A172 (cell line): ENCODE data around the gene TSSK3. TPM values are rescaled to one million over a fixed set of nuclear protein-coding genes. Genes with fewer than 3 reads are reported as not detected.

Source experiments
- DNase-seq: peaks from one replicate; pipeline ENCODE4 v3.0.0-alpha.2; 2015; ENCODE audit warnings: low spot score
- total RNA-seq: library from RNA; depleted of rRNA; stranded (reverse); fragments of >200 nt; shearing (Covaris generic); gene quantifications from 2 replicates; pipeline ENCODE4 v1.2.3, GENCODE V29; 2014; rRNA removed

The TSSK3 gene
- total RNA-seq, 1 experiment from 2014 or later, result 0.24 TPM

- peak; percentile 64 for DNase-seq
These were observed 38.7 kb downstream of the TSSK3 start for GRCh38 chr1:32400876-32401631.

DNA sequence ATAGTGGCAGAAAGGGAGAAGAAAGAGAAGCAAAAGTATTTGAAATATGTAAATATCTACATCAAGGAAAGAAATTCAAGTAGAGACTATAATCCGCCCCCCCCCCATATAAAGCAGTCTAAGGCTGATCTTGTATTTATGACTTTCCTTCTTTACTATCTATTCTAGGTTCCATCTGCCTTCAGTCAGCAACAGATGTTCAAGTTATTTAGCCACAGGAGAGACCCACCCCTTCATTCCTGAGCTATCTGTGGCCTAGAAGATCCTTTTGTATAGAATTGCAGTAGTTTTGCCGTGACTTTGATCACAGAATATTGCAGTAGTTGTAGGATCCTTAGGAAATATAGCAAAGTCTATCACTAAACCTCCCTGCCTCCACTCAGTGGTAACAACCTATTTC lies 42.6 kb downstream of the TSSK3 start:
- DNase-seq, result peak; percentile 27

- DNase-seq, result no peak
These were observed 43.5 kb downstream of the TSSK3 start for GRCh38 chr1:32405672-32406467.

- DNase-seq, result peak; percentile 60
These were observed 44.3 kb downstream of the TSSK3 start for GRCh38 chr1:32406629-32407111.

DNA sequence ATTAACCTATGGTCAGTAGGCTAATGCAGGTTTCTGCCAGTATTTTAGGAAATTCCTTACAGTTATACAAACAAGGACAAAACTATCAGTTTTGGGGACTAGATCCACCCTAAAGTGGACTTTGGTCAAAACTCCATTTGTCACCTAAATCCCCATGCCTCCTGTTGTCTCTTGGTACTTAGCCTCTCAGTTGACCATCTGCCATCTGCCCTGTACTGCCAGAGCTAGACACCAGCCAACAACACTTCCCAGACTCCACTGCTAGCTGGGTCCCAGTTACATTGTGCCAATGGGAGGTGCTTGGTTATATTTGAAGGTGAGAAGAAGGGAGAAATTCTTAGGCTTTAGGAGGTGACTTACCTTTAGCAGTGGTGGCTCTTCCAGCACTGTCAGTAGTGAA lies 48.9 kb downstream of the TSSK3 start:
- no peak for DNase-seq

- DNase-seq, result peak; percentile 63
These were observed 51.3 kb downstream of the TSSK3 start for GRCh38 chr1:32413507-32414185.

Other genes with a start within 250 kb of the TSSK3 start
- 22.1 and 24.6 TPM in 2 replicates for gene TXLNA, start 182.9 kb upstream of the TSSK3 start, total RNA-seq
- 5.7 and 9.1 TPM in 2 replicates for gene CCDC28B, start 161.9 kb upstream of the TSSK3 start, total RNA-seq
- 0.45 TPM in 1 of 2 replicates, not detected in the other for gene IQCC, start 156.9 kb upstream of the TSSK3 start, total RNA-seq
- not detected in 2 replicates for gene DCDC2B, start 153.4 kb upstream of the TSSK3 start, total RNA-seq
- gene TMEM234, start 140.2 kb upstream of the TSSK3 start, total RNA-seq, result 3.6 and 5.5 TPM in 2 replicates
- 283 and 299 TPM in 2 replicates for gene EIF3I, start 140.1 kb upstream of the TSSK3 start, total RNA-seq
- gene FAM167B, start 115.3 kb upstream of the TSSK3 start, total RNA-seq, result 5.8 and 8.5 TPM in 2 replicates
- not detected in 2 replicates for gene LCK, start 111.3 kb upstream of the TSSK3 start, total RNA-seq
- gene HDAC1, start 70.5 kb upstream of the TSSK3 start, total RNA-seq, result 61.0 and 61.8 TPM in 2 replicates
- 91.0 and 91.1 TPM in 2 replicates for gene MARCKSL1, start 26.3 kb upstream of the TSSK3 start, total RNA-seq
- gene FAM229A, start 54 bp upstream of the TSSK3 start, total RNA-seq, result 0.34 and 0.45 TPM in 2 replicates
- gene BSDC1, start 31.9 kb downstream of the TSSK3 start, total RNA-seq, result 40.6 and 53.1 TPM in 2 replicates
- gene ZBTB8B, start 102.5 kb downstream of the TSSK3 start, total RNA-seq, result 0.02 and 0.07 TPM in 2 replicates
- gene ZBTB8A, start 176.9 kb downstream of the TSSK3 start, total RNA-seq, result 3.6 and 3.9 TPM in 2 replicates